GM06990 (cell line): Measurements from ENCODE around the gene POU2F3.

ENCODE experiments used
- DNase-seq: peaks from one replicate; pipeline ENCODE4 v3.0.0-alpha.2; 2011; ENCODE audit not compliant: insufficient read length; ENCODE audit errors: extremely low read depth
- H3K27me3 ChIP-seq: replicated peaks from 2 replicates; pipeline ENCODE4 v1.6.0; 2011; ENCODE audit warnings: low read length; ENCODE audit not compliant: control insufficient read depth, insufficient read depth
- H3K36me3 ChIP-seq: 2 replicates; pipeline ENCODE4 v1.5.1; 2011; ENCODE audit warnings: low read length; ENCODE audit not compliant: control insufficient read depth, insufficient read depth
- H3K4me3 ChIP-seq: replicated peaks from 2 replicates; pipeline ENCODE4 v1.5.1; 2011; ENCODE audit warnings: low read depth, mild to moderate bottlenecking, control low read depth, low read length
- CTCF ChIP-seq: IDR thresholded peaks from 2 replicates; pipeline ENCODE4 v1.5.1; 2011; ENCODE audit warnings: low read length, control low read depth, mild to moderate bottlenecking, inconsistent platforms; ENCODE audit not compliant: insufficient read depth, poor library complexity, severe bottlenecking

The POU2F3 gene

GRCh38 chr11:120208001-120208441 is 31.9 kb upstream of the POU2F3 start:
- H3K4me3 ChIP-seq, result no peak overlapping the region
- DNase-seq, result no peak
- no peak for TF ChIP-seq CTCF
- H3K36me3 ChIP-seq, result no peaks in the 10 kb centered on the region
- H3K27me3 ChIP-seq, result no peaks in the 10 kb centered on the region; the same call in 1 of the 2 replicates

- H3K27me3 ChIP-seq, result no peaks in the 10 kb centered on the region; the same call in 1 of the 2 replicates
- no peak for TF ChIP-seq CTCF
- no peaks in the 10 kb centered on the region for H3K36me3 ChIP-seq
- H3K4me3 ChIP-seq, result no peak overlapping the region
- no peak for DNase-seq
These were observed 31.2 kb upstream of the POU2F3 start for GRCh38 chr11:120208777-120209176.

GRCh38 chr11:120209746-120210625 is 30.0 kb upstream of the POU2F3 start:
- H3K36me3 ChIP-seq, result no peaks in the 10 kb centered on the region
- no peaks in the 10 kb centered on the region; the same call in 1 of the 2 replicates for H3K27me3 ChIP-seq
- TF ChIP-seq CTCF, result no peak
- peak overlapping the region; percentile 57 for H3K4me3 ChIP-seq
- no peak for DNase-seq

GRCh38 chr11:120210626-120211521 is 29.1 kb upstream of the POU2F3 start, which contains the start of gene OAF:
OAF (plus strand) TSS chr11:120211032; CDS start chr11:120211280, 248 bp downstream.
- TF ChIP-seq CTCF, result no peak
- H3K36me3 ChIP-seq, result no peaks in the 10 kb centered on the region
- no peaks in the 10 kb centered on the region; the same call in 1 of the 2 replicates for H3K27me3 ChIP-seq
- H3K4me3 ChIP-seq, result peak within 1 kb of the TSS; percentile 57
- peak; percentile 81 for DNase-seq

GRCh38 chr11:120211522-120212258 is 28.2 kb upstream of the POU2F3 start:
- Histone ChIP-seq H3K36me3 (no peaks in the 10 kb centered on the region), H3K27me3 (no peaks in the 10 kb centered on the region; the same call in 1 of the 2 replicates), H3K4me3 (peak overlapping the region; percentile 57)
- TF ChIP-seq CTCF, result no peak
- no peak for DNase-seq
